Heart left ventricle (tissue), 13 donors: ENCODE results near the gene P2RY1.

Source experiments
- POLR2A ChIP-seq, 2 donors: fragments of 450-650 bp; IDR thresholded peaks; one replicate each; pipeline ENCODE4 v1.6.1; 2017; ENCODE audit warnings: antibody characterized with exemption in 2 of 2, mild to moderate bottlenecking in 2 of 2, moderate library complexity in 2 of 2
- TF ChIP-seq, protein P1 (sequence below), 12 donors: fragments of 200-600 bp; sonication (generic) in 4 of 12; IDR thresholded peaks; one replicate each; pipeline versions ENCODE4 v1.5.0 to v1.8.0; 2018 to 2022; ENCODE audit warnings: antibody characterized with exemption in 12 of 12, mild to moderate bottlenecking in 5 of 12
- donor health status: ischemic (EF 13 %, LVEDD 7.1; RV severe dilation, severe dysfunction).
- donor health status: DM: no; HTN: yes; CAD: no.
- donor health status: DM: no; HTN: no; CAD: no.
- donor health status: ischemic (EF 25% LVEDD 6.9; RV normal size, moderate dysfunction).
- donor health status: ischemic (EF 25% LVEDD 5.7; RV mildly dilated, moderate dysfunction).
- donor health status: ischemic (EF 35%, LVEDD 5.7; RV mildly dilated, moderate dysfunction).
- donor health status: nonischemic (EF 11% LVEDD 7.7; RV severe dilation, severe dysfunction).
- donor health status: DM: yes; HTN: yes; CAD: no.
- donor health status: PGD.
- donor health status: ischemic (EF 29% LVEDD 5.4; RV normal size, mild dysfunction).
- donor health status: nonischemic (EF 23%, LVEDD 6.1; RV moderate dilation, normal function).

DNA sequence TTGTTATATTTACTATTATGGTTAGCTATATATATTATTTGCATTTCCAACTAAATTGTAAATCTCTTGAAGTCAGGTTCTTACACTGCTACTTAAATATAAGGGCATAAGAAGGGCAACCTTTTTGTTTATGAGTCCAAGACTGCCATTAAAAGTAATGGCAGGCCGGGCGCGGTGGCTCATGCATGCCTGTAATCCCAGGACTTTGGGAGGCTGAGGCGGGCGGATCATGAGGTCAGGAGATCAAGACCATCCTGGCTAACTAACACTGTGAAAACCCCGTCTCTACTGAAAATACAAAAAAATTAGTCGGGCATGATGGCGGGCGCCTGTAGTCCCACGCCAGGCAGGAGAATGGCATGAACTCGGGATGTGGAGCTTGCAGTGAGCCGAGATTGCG is 2.9 kb upstream of the P2RY1 start:
- TF ChIP-seq POLR2A (IDR thresholded peaks at IDR 0.05) = no peak
- TF ChIP-seq, protein P1, sequence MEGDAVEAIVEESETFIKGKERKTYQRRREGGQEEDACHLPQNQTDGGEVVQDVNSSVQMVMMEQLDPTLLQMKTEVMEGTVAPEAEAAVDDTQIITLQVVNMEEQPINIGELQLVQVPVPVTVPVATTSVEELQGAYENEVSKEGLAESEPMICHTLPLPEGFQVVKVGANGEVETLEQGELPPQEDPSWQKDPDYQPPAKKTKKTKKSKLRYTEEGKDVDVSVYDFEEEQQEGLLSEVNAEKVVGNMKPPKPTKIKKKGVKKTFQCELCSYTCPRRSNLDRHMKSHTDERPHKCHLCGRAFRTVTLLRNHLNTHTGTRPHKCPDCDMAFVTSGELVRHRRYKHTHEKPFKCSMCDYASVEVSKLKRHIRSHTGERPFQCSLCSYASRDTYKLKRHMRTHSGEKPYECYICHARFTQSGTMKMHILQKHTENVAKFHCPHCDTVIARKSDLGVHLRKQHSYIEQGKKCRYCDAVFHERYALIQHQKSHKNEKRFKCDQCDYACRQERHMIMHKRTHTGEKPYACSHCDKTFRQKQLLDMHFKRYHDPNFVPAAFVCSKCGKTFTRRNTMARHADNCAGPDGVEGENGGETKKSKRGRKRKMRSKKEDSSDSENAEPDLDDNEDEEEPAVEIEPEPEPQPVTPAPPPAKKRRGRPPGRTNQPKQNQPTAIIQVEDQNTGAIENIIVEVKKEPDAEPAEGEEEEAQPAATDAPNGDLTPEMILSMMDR (IDR thresholded peaks at IDR 0.05) = no peak
